Activated effector memory CD4-positive, alpha-beta T cell treated with anti-CD3 and anti-CD28 coated beads, Interleukin-2, amount 50 U/mL, for 16 hours (primary cell): Measurements from ENCODE around the gene RPS6KA5.
A peak's percentile ranks its signal among the peaks of the same experiment; 100 is the strongest.
"Not testable (repeated sequence)": the region's sequence is repeated elsewhere in the genome, so short reads cannot be mapped to it uniquely, and the experiment has no call there.

Experiments
- DNase-seq: peaks from one replicate; pipeline ENCODE4 v3.0.0-alpha.2; 2020

The RPS6KA5 gene

DNA sequence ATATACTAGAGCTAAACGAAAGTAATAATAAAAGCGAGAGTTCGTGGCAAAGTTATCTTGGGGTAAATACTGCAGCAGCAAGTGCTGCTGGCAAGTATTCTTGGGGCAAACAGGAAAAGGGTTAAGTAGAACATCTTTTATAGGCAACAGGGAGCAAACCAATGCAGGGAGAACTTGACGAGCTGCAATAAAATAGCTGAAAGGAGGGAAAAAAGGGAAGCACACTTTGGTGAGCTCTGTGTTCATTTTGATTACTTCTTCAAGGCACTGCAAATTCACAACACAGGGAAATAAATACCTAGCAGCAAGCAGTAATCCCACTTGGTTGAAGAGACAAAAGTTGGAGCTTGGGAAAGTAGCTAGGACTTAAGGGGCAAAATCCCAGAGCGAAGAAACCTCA, 201.9 kb downstream of the RPS6KA5 start:
- DNase-seq, result no peak

DNA sequence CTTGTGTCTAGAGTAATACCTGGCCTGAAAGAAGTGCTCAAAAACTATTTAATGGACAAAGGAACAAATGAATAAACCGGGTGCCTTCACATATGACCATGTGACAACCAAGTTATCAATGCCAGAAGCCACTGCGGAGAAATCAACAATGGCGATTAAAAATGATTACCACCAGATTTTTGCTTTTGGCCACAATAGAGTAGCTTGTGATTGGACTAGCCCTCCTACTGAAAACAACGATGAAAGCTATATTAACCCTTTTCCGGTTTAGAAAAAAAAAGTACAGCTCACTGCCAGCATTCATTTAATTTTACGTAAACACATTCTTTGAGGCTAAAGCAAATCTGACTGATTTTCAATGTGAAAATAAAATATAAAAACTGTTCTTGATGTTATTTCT, 202.6 kb downstream of the RPS6KA5 start:
- DNase-seq, result no peak

DNA sequence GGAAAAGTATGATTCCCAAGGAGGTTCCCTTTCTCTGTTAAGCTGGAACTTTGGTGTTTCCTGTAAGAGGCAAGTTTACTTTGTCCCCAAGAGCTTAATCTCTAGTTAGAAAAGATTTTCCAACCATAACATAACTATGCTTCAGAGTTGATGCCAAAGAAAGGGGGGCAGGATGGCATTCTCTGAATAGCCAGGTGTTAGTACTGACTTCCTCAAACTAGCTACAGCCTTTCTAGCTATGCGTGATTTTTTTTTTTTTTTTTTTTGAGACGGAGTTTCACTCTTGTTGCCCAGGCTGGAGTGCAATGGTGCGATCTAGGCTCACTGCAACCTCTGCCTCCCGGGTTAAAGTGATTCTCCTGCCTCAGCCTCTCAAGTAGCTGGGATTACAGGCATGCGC, 204.3 kb downstream of the RPS6KA5 start:
- not testable (repeated sequence) for DNase-seq

DNA sequence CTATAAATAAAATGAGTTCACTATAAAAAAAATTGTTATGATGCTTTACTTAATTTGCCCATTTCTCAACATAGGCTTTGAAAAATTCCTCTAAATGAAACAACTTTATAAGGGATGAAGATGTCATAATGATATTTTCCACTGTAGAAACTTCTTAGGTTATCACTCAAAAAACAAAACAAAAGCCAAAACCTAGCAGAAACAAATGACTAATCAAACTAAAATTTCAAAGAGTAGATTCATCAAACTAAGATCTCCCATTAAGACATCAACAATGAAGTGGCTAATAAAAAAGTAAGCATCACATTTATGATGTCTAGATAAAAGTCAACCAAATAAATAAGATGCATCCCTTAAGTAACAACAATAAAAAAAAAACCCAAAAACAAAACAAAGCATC, 207.3 kb downstream of the RPS6KA5 start:
- DNase-seq, result no peak

DNA sequence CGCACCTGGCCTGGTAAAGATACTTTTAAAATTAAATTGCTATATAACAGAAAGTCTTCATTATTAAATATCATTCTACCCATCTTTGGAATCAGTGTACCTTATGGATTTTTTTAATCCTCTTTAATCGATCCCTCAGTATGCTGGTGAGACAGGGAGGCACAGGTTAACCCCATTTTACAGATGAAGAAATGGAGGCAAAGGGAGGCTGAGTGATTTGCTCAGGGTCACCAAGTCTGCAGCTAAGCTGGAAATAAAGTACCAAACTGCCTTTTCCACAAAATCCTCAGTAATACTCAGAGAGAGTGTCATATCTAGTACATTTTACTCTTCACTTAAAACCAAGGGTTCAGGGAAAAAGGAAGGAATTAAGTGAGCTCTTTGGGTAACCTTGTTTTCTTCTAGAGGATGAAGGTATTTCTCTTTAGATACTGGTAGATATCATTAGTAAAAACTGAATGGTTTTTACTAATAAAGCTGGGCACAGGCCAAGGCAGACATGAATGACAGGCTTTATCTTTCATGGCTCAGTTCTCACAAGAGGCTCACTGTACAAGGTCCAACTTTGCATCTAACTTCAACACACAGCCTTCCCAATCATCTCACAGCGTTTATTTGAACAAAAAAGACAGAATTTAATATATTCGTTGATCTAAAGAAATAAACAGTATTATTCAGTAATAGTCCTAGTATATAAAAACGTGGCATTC, 209.0 kb downstream of the RPS6KA5 start:
- DNase-seq, result no peak

DNA sequence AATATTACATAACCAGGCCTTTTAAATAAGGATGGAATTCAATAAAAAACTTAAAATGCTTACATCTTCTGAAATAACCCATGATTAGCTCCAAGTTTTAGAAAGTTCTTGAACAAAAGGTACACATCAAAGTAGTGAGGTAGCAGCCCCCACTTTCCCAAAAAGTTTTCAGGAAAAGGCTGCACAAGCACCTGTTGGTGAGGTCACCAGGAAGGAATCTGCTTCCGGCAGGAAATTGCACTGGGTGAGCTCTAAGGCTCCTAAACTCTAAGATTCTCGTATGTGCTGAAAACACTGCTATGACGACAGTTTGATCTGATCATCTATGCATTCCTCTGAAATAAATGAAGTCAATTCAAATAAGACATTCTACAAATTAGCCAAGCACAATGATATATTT, 210.0 kb downstream of the RPS6KA5 start:
- DNase-seq, result no peak

DNA sequence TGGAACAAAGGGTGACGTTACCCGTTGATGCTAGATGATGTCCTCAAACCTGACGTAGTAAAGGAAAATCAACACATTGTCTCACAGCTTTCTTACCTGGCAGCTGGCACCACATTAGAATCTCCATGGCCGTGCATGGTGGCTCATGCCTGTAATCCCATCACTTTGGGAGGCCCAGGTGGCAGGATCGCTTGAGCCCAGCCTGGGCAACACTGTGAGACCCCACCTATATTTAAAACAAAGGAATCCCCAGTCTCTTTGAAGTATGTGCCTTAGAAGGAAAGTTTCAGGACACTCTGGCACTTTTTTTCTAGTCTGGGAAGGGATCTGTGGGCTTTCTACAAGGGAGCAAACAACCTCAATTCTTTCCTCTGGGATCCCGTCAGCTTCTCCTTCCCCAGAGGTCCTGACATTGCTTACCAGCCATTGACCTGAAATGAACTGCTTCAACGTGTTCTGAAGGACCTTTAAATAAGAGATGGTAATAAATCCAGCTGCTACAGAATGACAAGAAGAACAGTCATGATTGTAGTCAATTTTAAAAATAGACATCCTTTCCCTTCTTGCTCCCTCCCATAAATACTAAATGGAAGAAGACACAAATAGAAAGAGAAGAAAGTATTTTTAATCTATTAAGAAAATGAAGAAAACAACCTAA, 210.5 kb downstream of the RPS6KA5 start:
- DNase-seq, result no peak

DNA sequence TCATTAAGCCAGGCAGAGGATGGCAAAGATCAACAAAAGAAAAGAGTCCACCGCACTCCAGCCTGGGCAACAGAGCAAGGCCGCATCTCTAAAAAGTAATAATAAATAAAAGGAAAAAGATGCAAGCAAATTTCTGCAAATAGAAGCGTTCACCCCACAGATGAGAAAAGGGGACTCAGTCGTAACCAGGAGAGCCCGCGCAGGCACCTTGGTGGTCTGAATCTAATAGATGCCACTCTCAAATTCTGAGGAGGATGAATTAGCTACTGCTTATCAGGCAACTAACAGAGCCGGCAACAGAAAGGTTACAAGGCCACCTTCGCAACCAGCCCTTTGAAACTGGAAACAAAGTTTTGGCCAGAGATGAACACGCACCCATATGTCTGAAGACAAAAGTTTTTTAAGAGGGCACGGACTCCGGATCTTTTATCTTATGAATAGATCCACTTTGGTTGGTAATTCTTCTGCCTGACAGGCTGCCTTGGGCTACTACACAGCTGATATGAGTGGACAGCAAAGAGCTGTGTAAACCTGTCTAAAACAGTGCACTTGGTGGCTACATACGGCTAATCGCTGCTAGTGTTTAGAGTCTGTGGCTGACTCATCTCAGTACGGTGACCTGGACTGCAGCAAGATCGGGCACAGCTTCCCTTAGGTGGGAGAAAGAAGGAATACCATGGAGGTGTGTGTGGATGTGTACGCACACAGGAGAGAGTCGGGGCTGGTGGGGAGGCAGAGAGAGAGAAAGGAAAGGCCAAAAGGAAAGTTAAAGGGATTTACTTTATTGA, 211.3 kb downstream of the RPS6KA5 start:
- no peak for DNase-seq

DNA sequence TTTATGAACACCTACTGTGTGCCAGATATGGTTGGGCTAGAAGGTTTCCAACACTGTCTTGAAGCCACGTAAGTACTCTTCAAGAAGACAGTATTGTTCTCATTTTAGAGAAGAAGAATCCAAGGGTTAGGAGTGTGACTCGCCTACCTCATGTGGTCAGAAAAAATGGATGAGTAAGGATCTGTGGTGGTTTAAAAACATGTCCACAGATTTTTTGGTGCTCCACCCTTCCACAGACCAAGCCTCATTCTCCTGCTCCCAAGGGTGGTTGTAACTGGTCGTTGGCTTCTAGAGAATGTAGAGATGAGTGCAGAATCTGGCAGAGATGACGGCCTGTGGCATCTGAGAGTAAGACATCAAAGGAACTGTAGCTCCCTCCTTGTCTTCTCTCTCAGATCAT, 213.9 kb downstream of the RPS6KA5 start:
- no peak for DNase-seq

DNA sequence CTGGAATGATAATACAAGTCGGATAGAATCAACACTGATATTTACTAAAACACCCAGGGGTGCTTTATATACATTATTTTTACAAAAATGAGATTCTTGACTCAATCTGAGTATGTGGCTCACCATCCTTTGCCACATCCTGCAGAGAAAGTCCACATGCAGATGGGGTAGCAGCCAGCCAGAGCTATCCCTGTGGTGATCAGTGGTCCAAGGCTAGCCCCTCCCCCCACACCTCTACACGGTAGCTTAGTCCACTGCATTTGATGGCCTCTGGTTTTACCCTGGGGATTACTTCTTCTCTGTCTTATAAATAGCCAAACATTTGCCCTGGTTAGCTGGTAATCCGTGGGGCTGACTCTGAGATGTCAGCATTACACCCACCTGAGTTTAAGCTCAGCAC, 216.1 kb downstream of the RPS6KA5 start:
- DNase-seq, result no peak

DNA sequence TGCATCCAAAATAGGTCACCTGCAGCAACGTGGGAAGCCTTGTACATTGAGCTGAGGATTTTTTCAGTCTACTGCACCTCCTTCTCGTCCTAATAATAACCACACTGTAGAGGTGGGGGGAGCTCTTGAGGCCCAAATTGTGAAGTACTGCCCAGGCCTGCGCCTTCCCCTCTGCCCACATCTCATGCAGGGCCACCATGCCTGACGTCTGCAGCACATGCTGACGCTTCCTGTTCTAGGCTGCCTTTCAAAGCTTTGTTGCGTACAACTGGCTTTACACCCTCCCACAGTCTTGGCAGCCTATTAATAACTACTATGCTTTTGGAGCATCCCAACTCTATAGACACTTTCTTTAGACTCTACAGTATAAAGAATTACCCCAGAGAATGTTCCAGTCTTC, 217.7 kb downstream of the RPS6KA5 start:
- DNase-seq, result no peak

DNA sequence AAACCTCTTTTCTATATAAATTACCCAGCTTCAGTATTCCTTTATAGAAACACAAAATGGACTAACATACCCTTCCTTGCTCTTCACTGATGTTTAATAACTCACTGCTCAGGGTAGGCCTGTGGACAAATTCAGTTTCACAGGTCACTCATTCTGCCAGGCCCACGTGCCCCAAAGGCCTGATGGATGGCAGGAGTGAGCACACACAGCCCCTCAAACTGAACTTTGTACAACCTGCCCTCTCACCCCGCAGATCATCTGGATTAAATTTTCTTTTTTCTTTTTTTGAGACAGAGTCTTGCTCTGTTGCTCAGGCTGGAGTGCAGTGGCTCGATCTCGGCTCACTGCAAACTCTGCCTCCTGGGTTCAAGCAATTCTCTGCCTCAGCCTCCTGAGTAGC, 219.8 kb downstream of the RPS6KA5 start:
- DNase-seq, result not testable (repeated sequence)

DNA sequence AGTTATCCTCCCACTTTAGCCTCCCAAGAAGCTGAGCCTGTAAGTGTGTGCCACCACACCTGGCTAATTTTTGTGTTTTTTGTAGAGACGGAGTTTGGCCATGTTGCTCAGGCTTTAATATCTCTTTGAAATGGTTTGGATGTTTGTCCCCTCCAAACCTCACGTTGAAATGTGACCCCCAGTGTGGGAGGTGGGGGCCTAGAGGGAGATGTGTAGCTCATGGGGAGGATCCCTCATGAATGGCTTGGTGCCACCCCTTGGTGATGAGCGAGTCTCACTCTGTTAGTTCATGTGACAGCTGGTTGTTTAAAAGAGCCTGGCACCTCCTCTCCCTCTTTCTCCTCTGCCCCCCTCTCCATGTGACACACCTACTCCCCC, 220.6 kb downstream of the RPS6KA5 start:
- no peak for DNase-seq

DNA sequence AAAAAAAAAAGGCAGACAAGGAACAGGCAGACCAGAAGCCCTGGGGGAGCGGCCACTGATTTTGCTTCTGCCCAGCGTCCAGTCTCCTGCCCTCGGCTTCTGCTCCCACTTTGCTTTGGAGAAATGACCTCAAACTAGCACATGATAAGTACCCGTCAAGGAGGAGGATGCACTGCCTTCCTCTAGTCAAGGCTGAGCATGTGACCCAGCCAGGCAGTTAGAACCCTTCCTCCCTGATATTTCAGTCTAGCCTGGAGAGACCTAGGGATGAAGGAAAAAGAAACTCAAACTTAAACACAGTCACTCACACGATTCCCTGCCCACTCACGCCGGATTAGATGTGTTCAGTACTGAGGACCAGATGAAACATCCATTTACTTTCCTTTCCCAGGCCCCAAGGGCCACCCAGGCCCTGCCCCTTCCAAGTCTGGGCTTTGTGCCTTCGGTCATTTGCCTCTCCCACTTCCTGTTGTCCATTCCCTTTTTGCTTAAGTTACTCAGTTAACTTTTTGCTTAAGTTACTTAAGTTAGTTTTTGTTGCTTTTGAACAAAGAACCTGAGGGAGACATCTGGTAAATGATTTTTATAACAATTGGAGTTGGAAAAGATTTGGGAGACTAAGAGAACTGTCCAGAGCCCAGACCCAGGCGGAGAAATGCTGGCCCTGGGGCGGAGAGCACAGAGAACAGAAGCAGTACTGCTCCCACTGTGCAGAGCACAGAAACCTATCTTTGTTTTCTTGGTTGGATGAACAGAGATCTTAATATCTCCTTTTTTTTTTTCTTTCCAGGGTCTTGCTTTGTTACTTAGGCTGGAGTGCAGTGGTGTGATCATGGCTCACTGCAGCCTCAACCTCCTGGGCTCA, 221.2 kb downstream of the RPS6KA5 start:
- peak; percentile 2 for DNase-seq

DNA sequence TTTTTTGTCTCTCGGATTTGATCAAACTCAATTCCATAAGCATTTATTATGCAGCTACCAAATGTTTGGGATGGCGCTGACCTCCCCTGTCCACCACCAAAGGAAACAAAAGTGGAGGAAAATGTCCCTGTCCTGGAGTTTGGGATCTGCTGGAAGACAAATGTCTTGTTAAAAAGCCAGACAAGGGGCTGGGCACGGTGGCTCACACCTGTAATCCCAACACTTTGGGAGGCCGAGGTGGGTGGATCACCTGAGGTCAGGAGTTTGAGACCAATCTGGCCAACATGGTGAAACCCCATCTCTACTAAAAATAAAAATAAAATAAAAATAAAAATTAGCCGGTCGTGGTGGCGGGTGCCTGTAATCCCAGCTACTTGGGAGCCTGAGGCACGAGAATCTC, 221.9 kb downstream of the RPS6KA5 start:
- peak; percentile 6 for DNase-seq

DNA sequence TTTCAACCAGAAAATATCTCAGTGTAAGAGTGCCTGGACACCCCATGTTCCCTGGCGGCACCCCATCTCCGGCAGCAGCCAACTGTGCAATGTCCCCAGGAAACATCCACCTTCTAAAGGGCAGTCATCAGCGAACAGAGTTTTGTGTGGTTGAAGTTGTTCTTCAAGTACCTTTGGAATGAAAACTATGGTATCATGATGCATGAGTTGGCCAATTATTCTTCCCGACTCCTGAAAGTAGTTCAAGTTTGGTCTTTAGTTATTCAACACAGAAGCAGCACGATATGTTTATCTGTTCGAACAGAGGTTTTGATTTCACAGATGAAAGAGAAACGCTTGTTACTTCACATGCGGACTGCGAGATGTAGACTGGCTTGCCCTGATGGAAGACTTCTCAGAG, 223.1 kb downstream of the RPS6KA5 start:
- peak; percentile 48 for DNase-seq

DNA sequence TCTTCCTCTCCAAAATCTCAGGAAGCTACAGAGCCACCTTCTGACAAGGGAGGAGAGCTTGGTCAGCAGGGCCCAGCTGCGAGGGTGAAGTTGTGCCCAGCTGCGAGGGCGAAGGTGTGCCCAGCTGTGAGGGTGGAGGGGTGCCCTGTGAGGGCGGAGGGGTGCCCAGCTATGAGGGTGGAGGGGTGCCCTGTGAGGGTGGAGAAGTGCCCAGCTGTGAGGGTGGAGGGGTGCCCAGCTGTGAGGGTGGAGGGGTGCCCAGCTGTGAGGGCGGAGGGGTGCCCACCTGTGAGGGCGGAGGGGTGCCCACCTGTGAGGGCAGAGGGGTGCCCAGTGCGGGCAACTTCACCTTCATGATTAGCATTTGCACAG, 223.8 kb downstream of the RPS6KA5 start:
- DNase-seq, result peak; percentile 41

DNA sequence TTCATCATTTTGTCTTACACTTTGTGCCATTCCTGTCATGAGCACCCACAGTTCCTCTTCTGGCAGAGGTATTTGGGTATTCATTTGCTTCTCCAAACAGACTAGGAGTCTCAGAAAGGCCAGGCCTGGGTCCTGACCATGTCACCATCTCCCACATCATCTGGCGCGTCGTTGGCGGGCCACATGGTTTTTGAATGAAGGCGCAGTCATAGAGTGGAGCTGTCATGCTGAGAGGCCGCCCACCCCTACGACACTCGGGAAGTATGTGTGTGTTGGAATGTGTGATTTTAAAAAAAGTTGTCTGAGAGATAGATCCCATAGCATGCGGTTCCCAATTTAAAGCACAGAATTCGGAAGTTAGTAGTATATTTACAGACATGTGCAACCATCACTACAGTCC, 228.6 kb downstream of the RPS6KA5 start:
- DNase-seq, result peak; percentile 31

DNA sequence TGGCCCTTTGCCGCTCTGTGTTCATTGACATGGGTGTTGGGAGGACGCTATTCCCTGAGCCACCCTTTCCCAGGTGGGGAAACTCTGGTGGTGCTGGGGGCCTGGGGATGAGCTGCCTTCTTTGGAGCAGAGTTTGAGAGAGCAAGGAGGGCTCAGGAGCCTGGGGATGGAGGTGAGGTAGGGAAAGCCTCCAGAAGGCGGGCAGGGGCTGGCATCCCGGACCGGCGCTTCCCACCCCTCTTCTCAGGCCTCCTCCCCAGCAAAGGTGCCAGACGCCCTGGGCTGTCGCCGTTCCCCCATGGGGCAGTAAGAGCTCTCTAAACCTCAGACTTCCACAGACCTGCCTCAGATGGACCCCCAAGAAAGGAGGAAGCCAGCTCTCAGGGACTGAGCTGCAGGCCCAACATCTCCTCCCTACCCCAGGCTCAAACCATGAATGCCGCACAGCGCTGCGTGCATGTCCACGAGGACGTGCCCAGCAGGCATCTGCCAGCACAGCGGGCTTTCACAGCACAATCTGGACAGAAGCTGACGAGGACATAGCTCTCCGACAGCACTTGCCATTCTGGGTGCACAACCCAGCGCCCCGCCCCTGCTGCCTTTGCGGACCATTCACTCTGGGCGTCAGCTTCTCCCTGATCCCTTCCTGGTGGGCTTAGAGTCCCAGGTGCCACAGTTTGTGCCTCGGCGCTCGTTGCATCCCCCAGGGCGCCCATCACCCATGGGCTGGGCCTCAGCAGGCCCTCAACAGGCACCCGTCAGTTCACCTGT, 229.3 kb downstream of the RPS6KA5 start:
- peak; percentile 61 for DNase-seq

DNA sequence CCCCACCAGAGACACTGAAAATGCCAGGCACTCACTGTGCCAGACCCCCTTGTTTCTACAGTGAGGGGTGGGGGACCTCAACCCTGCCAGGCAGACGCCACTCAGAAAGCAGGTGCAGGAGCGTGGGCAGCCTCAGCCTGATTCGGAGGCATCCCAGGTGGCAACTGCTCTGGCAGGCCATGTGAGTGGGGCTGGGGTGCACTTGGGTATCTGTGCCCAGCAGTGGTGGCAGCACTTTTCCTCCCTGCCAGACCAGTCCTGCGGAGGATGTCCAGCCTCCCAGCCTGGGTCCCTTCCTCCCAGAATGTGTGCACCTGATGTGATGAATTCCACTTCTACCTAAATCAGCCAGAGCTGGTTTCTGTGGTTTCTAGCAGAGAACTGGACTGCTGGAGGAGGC, 230.8 kb downstream of the RPS6KA5 start:
- DNase-seq, result no peak

DNA sequence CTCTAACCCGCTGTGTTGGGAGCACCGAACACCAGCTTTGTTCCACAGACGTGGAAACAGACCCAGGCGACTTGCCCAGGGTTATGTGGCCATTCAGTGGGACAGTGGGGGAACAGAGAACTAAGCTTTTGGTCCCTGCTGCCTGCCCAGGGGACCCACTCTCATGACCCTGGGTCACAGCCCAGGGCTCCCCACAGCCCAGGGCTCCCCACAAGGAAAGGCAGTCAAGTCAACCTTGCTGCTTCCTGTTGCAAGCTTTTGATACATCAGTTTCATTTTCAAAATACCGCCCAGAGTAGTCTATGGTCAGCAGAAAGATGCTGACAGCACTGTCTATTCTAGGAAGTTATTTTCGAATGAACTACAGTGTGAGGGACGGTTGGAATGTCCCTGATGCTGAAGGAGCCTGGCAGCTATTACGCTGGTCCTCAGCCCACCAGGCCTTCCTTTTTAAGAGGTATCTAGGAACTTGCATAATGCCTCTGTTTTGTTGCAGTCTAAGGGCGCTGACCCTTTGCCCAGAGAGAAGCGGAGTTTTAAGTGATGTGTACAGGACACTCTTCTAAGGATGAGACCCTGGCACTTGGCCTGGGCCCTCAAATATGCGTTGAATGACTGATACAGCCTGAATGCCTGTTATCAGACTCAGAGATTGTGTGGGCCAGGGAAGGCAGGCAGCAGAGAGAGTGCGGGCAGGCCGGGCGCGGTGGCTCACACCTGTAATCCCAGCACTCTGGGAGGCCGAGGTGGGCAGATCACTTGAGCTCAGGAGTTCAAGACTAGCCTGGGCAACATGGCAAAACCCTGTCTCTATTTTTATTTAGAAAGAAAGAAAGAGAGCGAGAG, 231.6 kb downstream of the RPS6KA5 start:
- DNase-seq, result peak; percentile 67
